ENCODE measurements around the gene SENP6. TPM values are rescaled to one million over a fixed set of nuclear protein-coding genes. Genes with fewer than 3 reads are reported as not detected.

SENP6 gene
- polyA plus RNA-seq, 1 donor (not counting 4 experiments of a cell fraction or from before 2014, with no cell fraction given) = 41.1 TPM

DNA sequence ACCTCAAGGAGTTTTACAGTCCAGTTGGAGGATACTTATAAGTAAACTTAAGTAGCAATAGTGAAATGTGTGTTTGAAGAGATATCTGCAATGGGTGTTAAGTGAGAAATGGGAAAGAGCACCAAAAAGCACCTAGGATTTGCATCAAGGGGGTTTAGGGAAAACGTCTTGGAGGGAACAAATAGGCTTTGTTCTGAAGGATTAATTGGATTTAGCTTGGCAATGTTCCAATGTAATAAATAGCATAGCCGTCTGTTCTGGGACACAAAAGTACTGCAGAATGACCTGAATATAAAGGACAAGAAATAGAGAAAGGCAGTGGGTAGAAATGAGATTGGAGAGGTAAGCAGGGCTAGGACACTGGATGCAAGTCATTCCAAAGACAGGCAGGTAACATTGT is 144.5 kb downstream of the SENP6 start:
- Histone ChIP-seq H2AFZ (ENCODE audit: control insufficient read depth, low read length) (no peak overlapping the region), H3K9me3 (ENCODE audit: control insufficient read depth, low read depth, low read length) (no peaks in the 10 kb centered on the region), H3K4me1 (ENCODE audit: control insufficient read depth, extremely low read depth, insufficient read depth, low read length) (peaks cover 9% of the 10 kb centered on the region), H3K4me2 (ENCODE audit: control insufficient read depth, extremely low read depth, insufficient read depth, low read depth, low read length) (no peak overlapping the region), H3K9me1 (ENCODE audit: control insufficient read depth, extremely low read depth, insufficient read depth, low read length) (no peaks in the 10 kb centered on the region), H3K27ac (ENCODE audit: control insufficient read depth, insufficient read depth, low read length) (no peak overlapping the region), H3K36me3 (ENCODE audit: control insufficient read depth in 2 of 2, extremely low read depth in 1 of 2, insufficient read depth in 2 of 2, low read length in 2 of 2) (no peaks in the 10 kb centered on the region), H3K9ac (ENCODE audit: control insufficient read depth, extremely low read depth, insufficient read depth, low read length) (no peak overlapping the region), H4K20me1 (ENCODE audit: control insufficient read depth, extremely low read depth, insufficient read depth, low read length) (no peaks in the 10 kb centered on the region), H3K27me3 (ENCODE audit: control insufficient read depth, extremely low read depth, insufficient read depth, low read length) (no peaks in the 10 kb centered on the region), H3K79me2 (ENCODE audit: control insufficient read depth, insufficient read depth, low read length) (peaks cover 22% of the 10 kb centered on the region), H3K4me3 (ENCODE audit: control insufficient read depth in 2 of 3, extremely low read depth in 1 of 3, insufficient read depth in 2 of 3, low read depth in 1 of 3, low read length in 3 of 3) (no peak overlapping the region)
- no peak for DNase-seq (ENCODE audit: low read depth, low spot score)
- TF ChIP-seq, protein P1, sequence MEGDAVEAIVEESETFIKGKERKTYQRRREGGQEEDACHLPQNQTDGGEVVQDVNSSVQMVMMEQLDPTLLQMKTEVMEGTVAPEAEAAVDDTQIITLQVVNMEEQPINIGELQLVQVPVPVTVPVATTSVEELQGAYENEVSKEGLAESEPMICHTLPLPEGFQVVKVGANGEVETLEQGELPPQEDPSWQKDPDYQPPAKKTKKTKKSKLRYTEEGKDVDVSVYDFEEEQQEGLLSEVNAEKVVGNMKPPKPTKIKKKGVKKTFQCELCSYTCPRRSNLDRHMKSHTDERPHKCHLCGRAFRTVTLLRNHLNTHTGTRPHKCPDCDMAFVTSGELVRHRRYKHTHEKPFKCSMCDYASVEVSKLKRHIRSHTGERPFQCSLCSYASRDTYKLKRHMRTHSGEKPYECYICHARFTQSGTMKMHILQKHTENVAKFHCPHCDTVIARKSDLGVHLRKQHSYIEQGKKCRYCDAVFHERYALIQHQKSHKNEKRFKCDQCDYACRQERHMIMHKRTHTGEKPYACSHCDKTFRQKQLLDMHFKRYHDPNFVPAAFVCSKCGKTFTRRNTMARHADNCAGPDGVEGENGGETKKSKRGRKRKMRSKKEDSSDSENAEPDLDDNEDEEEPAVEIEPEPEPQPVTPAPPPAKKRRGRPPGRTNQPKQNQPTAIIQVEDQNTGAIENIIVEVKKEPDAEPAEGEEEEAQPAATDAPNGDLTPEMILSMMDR (optimal IDR thresholded peaks at IDR 0.05 in 1 of 3, IDR thresholded peaks at IDR 0.05 in 1 of 3, conservative IDR thresholded peaks at IDR 0.05 in 1 of 3; ENCODE audit: extremely low read depth in 1 of 3, insufficient read depth in 2 of 3, low read length in 3 of 3) = no peak
- no peak for TF ChIP-seq EZH2 (IDR thresholded peaks at IDR 0.05; ENCODE audit: low read length)
- no peak for FAIRE-seq
- dilution Hi-C loops (cut with MboI; ENCODE audit: extremely low pct_ligation_motif_present, low sequenced_read_pairs) = no loop called here

DNA sequence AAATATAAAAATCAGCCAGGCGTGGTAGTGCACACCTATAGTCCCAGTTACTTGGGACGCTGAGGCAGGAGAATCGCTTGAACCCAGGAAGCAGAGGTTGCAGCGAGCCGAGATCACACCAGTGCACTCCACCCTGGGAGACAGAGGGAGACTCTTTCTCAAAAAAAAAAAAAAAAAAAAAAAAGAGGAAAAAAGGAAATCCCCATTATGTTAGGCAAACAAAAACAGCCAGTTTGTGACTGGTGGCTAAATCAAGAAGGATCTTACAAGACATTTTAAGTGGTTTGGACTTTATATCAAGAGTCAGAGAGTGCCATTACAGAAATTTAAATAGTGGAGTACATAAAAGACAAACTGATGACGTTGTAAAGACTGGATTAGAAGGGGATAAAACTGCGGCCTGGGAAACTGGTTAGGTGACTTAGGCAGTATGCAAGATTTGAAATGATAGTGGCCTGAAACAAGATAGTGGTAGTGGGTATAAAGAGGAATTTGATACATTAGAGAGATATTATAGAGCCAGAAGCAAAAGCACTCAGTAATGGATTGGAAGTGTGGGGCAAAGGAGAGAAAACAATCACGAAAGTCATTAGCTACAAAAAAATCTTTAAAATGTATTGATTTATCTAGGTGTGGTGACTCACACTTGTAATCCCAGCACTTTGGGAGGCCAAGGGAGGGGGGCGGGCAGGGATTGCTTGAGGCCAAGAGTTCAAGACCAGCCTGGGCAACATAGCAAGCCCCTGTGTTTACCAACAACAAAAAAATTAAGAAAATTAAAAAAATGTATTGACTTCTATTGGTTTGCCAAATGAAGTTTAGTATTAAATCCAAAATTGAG is 145.7 kb downstream of the SENP6 start:
- DNase-seq (ENCODE audit: low read depth, low spot score) (no peak), FAIRE-seq (no peak)
- Histone ChIP-seq H3K36me3 (ENCODE audit: control insufficient read depth in 2 of 2, extremely low read depth in 1 of 2, insufficient read depth in 2 of 2, low read length in 2 of 2) (no peaks in the 10 kb centered on the region), H3K4me3 (ENCODE audit: control insufficient read depth in 2 of 3, extremely low read depth in 1 of 3, insufficient read depth in 2 of 3, low read depth in 1 of 3, low read length in 3 of 3) (no peak overlapping the region), H2AFZ (ENCODE audit: control insufficient read depth, low read length) (no peak overlapping the region), H3K4me1 (ENCODE audit: control insufficient read depth, extremely low read depth, insufficient read depth, low read length) (peaks cover 20% of the 10 kb centered on the region), H4K20me1 (ENCODE audit: control insufficient read depth, extremely low read depth, insufficient read depth, low read length) (no peaks in the 10 kb centered on the region), H3K79me2 (ENCODE audit: control insufficient read depth, insufficient read depth, low read length) (peaks cover 28% of the 10 kb centered on the region), H3K27me3 (ENCODE audit: control insufficient read depth, extremely low read depth, insufficient read depth, low read length) (no peaks in the 10 kb centered on the region), H3K9ac (ENCODE audit: control insufficient read depth, extremely low read depth, insufficient read depth, low read length) (no peak overlapping the region), H3K4me2 (ENCODE audit: control insufficient read depth, extremely low read depth, insufficient read depth, low read depth, low read length) (no peak overlapping the region), H3K9me1 (ENCODE audit: control insufficient read depth, extremely low read depth, insufficient read depth, low read length) (no peaks in the 10 kb centered on the region), H3K9me3 (ENCODE audit: control insufficient read depth, low read depth, low read length) (no peaks in the 10 kb centered on the region), H3K27ac (ENCODE audit: control insufficient read depth, insufficient read depth, low read length) (no peak overlapping the region)
- TF ChIP-seq, protein P1 (optimal IDR thresholded peaks at IDR 0.05 in 1 of 3, IDR thresholded peaks at IDR 0.05 in 1 of 3, conservative IDR thresholded peaks at IDR 0.05 in 1 of 3; ENCODE audit: extremely low read depth in 1 of 3, insufficient read depth in 2 of 3, low read length in 3 of 3) = no peak
- no peak for TF ChIP-seq EZH2 (IDR thresholded peaks at IDR 0.05; ENCODE audit: low read length)
- dilution Hi-C loops (cut with MboI; ENCODE audit: extremely low pct_ligation_motif_present, low sequenced_read_pairs) = no loop called here

All from keratinocyte (primary cell).